HEK293 (cell line): ENCODE data around the gene CPNE5.

Experiments
- CTCF ChIA-PET: fragments of 350-600 bp; formaldehyde crosslinking; extraction: SDS; loops from one replicate; lab custom pipeline; 2021; ENCODE audit warnings: antibody characterized with exemption; lab: Yijun Ruan, JAX
- POLR2A ChIA-PET: fragments of 300-600 bp; formaldehyde crosslinking; extraction: SDS; loops from one replicate; lab custom pipeline; 2020; ENCODE audit warnings: antibody characterized with exemption, inconsistent platforms; lab: Yijun Ruan, JAX
- H3K27ac ChIP-seq: fragments of 200-500 bp; sonication (Bioruptor generic); 2 replicates; pipeline ENCODE4 v1.5.1; 2014; ENCODE audit warnings: low read depth, low read length, control low read depth, inconsistent platforms; ENCODE audit errors: extremely low read depth
- H3K36me3 ChIP-seq, 2 experiments: fragments of 200-500 bp in 1 of 2; sonication (Bioruptor generic) in 1 of 2; 1 replicate in 1 of 2; 2 replicates in 1 of 2; pipeline ENCODE4 v1.5.1; 2014 to 2017; ENCODE audit warnings: inconsistent platforms in 2 of 2, low read length in 2 of 2; ENCODE audit not compliant: control insufficient read depth in 2 of 2, insufficient read depth in 1 of 2
- H3K4me1 ChIP-seq: fragments of 200-500 bp; sonication (Bioruptor generic); 2 replicates; pipeline ENCODE4 v1.5.1; 2014; ENCODE audit warnings: mild to moderate bottlenecking, low read length, inconsistent platforms; ENCODE audit not compliant: control insufficient read depth, insufficient read depth
- H3K4me3 ChIP-seq: 2 replicates; pipeline ENCODE4 v1.5.1; 2011; ENCODE audit warnings: low read depth, mild to moderate bottlenecking, control low read depth, low read length, moderate library complexity
- H3K9me3 ChIP-seq: fragments of 200-500 bp; sonication (Bioruptor generic); 2 replicates; pipeline ENCODE4 v1.5.1; 2014; ENCODE audit warnings: low read depth, low read length, inconsistent platforms; ENCODE audit not compliant: control insufficient read depth, insufficient read depth
- EGR2 ChIP-seq: fragments of 450-650 bp; formaldehyde crosslinking; IDR thresholded peaks from 2 replicates; pipeline ENCODE4 v1.5.1; 2016; ENCODE audit warnings: low read depth, missing biosample characterization, missing genetic modification characterization
- FEZF1 ChIP-seq: fragments of 450-650 bp; formaldehyde crosslinking; IDR thresholded peaks from 2 replicates; pipeline ENCODE4 v1.5.1; 2016; ENCODE audit warnings: missing biosample characterization, missing genetic modification characterization
- KLF1 ChIP-seq: fragments of 450-650 bp; formaldehyde crosslinking; IDR thresholded peaks from 2 replicates; pipeline ENCODE4 v1.5.1; 2016; ENCODE audit warnings: missing biosample characterization, missing genetic modification characterization
- PRDM10 ChIP-seq: fragments of 450-650 bp; formaldehyde crosslinking; IDR thresholded peaks from 2 replicates; pipeline ENCODE4 v1.5.1; 2016; ENCODE audit warnings: missing biosample characterization, missing genetic modification characterization
- YY2 ChIP-seq: fragments of 450-650 bp; formaldehyde crosslinking; IDR thresholded peaks from 2 replicates; pipeline ENCODE4 v1.5.1; 2016; ENCODE audit warnings: missing biosample characterization, missing genetic modification characterization
- ZFHX2 ChIP-seq: fragments of 450-650 bp; formaldehyde crosslinking; conservative IDR thresholded peaks from 2 replicates; pipeline ENCODE4 v1.5.1; 2016; ENCODE audit warnings: missing biosample characterization, missing genetic modification characterization
- ZFP3 ChIP-seq: fragments of 450-650 bp; formaldehyde crosslinking; IDR thresholded peaks from 2 replicates; pipeline ENCODE4 v1.5.1; 2016; ENCODE audit warnings: low read depth, missing biosample characterization, missing genetic modification characterization
- ZNF112 ChIP-seq: fragments of 450-650 bp; formaldehyde crosslinking; IDR thresholded peaks from 2 replicates; pipeline ENCODE4 v1.5.0; 2017; ENCODE audit warnings: missing biosample characterization, missing genetic modification characterization
- ZNF157 ChIP-seq: fragments of 450-650 bp; formaldehyde crosslinking; IDR thresholded peaks from 2 replicates; pipeline ENCODE4 v1.5.1; 2016; ENCODE audit warnings: missing biosample characterization, missing genetic modification characterization
- ZNF175 ChIP-seq: fragments of 450-650 bp; formaldehyde crosslinking; IDR thresholded peaks from 2 replicates; pipeline ENCODE4 v1.5.1; 2016; ENCODE audit warnings: missing biosample characterization, missing genetic modification characterization
- ZNF239 ChIP-seq: fragments of 450-650 bp; formaldehyde crosslinking; IDR thresholded peaks from 2 replicates; pipeline ENCODE4 v1.5.1; 2016; ENCODE audit warnings: missing biosample characterization, missing genetic modification characterization
- ZNF549 ChIP-seq: fragments of 450-650 bp; IDR thresholded peaks from 2 replicates; pipeline ENCODE4 v1.5.1; 2018; ENCODE audit warnings: missing biosample characterization, missing genetic modification characterization, mild to moderate bottlenecking, inconsistent platforms, moderate library complexity
- ZNF580 ChIP-seq: fragments of 450-650 bp; formaldehyde crosslinking; IDR thresholded peaks from 2 replicates; pipeline ENCODE4 v1.5.1; 2016; ENCODE audit warnings: missing biosample characterization, missing genetic modification characterization
- ZNF600 ChIP-seq: fragments of 450-650 bp; formaldehyde crosslinking; IDR thresholded peaks from 2 replicates; pipeline ENCODE4 v1.5.1; 2016; ENCODE audit warnings: missing biosample characterization, missing genetic modification characterization
- ZNF785 ChIP-seq: fragments of 450-650 bp; formaldehyde crosslinking; IDR thresholded peaks from 2 replicates; pipeline ENCODE4 v1.5.1; 2016; ENCODE audit warnings: missing biosample characterization, missing genetic modification characterization
- ZNF792 ChIP-seq: fragments of 450-650 bp; formaldehyde crosslinking; IDR thresholded peaks from 2 replicates; pipeline ENCODE4 v1.5.1; 2016; ENCODE audit warnings: missing biosample characterization, missing genetic modification characterization
- TF ChIP-seq, protein P1 (sequence below): fragments of 450-650 bp; formaldehyde crosslinking; IDR thresholded peaks from 2 replicates; pipeline ENCODE4 v1.5.1; 2016; ENCODE audit warnings: missing biosample characterization, missing genetic modification characterization, borderline replicate concordance
- TF ChIP-seq, protein P2 (sequence below): fragments of 450-650 bp; formaldehyde crosslinking; IDR thresholded peaks from 2 replicates; pipeline ENCODE4 v1.5.1; 2016; ENCODE audit warnings: missing biosample characterization, missing genetic modification characterization
- TF ChIP-seq, protein P3 (sequence below): fragments of 450-650 bp; formaldehyde crosslinking; IDR thresholded peaks from 2 replicates; pipeline ENCODE4 v1.5.1; 2016; ENCODE audit warnings: missing biosample characterization, missing genetic modification characterization

Gene CPNE5

DNA sequence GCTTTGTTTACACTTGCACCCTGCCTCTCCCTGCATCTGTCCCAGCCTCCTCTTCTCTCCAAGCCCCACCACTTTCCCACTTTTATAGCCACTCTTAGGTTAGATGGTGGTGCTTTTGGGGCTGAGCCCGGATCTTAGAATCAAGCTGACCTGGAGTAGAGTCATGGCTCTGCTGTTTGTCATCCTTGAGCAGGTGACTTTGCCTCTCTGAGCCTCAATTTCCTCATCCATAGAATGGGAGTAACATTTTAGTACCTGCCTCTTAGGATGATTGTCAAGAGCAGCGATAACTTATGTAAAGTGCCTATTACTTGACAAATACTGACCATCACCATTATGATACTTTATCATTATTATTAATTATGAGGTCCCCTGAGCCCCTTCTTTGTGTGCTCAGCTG, 48.2 kb downstream of the CPNE5 start:
- no peak overlapping the region for H3K4me3 ChIP-seq
- H3K27ac ChIP-seq = no peak overlapping the region
- no peak for TF ChIP-seq ZNF112 (tag by site-specific recombination)
- TF ChIP-seq, protein P1, sequence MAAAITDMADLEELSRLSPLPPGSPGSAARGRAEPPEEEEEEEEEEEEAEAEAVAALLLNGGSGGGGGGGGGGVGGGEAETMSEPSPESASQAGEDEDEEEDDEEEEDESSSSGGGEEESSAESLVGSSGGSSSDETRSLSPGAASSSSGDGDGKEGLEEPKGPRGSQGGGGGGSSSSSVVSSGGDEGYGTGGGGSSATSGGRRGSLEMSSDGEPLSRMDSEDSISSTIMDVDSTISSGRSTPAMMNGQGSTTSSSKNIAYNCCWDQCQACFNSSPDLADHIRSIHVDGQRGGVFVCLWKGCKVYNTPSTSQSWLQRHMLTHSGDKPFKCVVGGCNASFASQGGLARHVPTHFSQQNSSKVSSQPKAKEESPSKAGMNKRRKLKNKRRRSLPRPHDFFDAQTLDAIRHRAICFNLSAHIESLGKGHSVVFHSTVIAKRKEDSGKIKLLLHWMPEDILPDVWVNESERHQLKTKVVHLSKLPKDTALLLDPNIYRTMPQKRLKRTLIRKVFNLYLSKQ (tag by site-specific recombination) = no peak
- no peak for TF ChIP-seq ZFP3 (tag by site-specific recombination)
- no peak for TF ChIP-seq ZNF157
- TF ChIP-seq KLF1 (tag by site-specific recombination) = no peak
- TF ChIP-seq PRDM10 (tag by site-specific recombination) = no peak
- no peak for TF ChIP-seq ZNF580 (tag by site-specific recombination)
- no peak for TF ChIP-seq ZNF549 (tag by site-specific recombination)
- TF ChIP-seq ZNF785 (tag by site-specific recombination) = no peak
- TF ChIP-seq, protein P2, sequence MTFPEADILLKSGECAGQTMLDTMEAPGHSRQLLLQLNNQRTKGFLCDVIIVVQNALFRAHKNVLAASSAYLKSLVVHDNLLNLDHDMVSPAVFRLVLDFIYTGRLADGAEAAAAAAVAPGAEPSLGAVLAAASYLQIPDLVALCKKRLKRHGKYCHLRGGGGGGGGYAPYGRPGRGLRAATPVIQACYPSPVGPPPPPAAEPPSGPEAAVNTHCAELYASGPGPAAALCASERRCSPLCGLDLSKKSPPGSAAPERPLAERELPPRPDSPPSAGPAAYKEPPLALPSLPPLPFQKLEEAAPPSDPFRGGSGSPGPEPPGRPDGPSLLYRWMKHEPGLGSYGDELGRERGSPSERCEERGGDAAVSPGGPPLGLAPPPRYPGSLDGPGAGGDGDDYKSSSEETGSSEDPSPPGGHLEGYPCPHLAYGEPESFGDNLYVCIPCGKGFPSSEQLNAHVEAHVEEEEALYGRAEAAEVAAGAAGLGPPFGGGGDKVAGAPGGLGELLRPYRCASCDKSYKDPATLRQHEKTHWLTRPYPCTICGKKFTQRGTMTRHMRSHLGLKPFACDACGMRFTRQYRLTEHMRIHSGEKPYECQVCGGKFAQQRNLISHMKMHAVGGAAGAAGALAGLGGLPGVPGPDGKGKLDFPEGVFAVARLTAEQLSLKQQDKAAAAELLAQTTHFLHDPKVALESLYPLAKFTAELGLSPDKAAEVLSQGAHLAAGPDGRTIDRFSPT (tag by site-specific recombination) = no peak
- no peak for TF ChIP-seq ZNF175 (tag by site-specific recombination)
- TF ChIP-seq ZNF792 (tag by site-specific recombination) = no peak
- no peak for TF ChIP-seq ZNF600 (tag by site-specific recombination)
- H3K4me1 ChIP-seq = no peaks in the 10 kb centered on the region
- POLR2A ChIA-PET = interaction anchor here (1.1 kb wide), 1 partner anchor 10 kb away, joined by 3 read pairs; no protein-coding TSS in a partner anchor
- H3K9me3 ChIP-seq = no peaks in the 10 kb centered on the region
- CTCF ChIA-PET = interaction anchor here (0.8 to 5.2 kb wide), 8 partner anchors 8 to 419 kb away, joined by 3 to 48 read pairs (median 4); no protein-coding TSS in a partner anchor
- H3K36me3 ChIP-seq = no peaks in the 10 kb centered on the region

- CTCF ChIA-PET = interaction anchor here (0.5 to 5.2 kb wide), 6 partner anchors 21 to 536 kb away, joined by 3 to 28 read pairs (median 3); no protein-coding TSS in a partner anchor
- H3K27ac ChIP-seq = no peak overlapping the region
These were observed 50.5 kb downstream of the CPNE5 start for GRCh38 chr6:36788768-36789167.

More at GRCh38 chr6:36788768-36789167, 50.5 kb downstream of the CPNE5 start:
- H3K4me1 ChIP-seq = no peaks in the 10 kb centered on the region
- H3K36me3 ChIP-seq = no peaks in the 10 kb centered on the region
- H3K4me3 ChIP-seq = no peak overlapping the region
- TF ChIP-seq ZFP3 (tag by site-specific recombination) = no peak
- no peak for TF ChIP-seq ZNF175 (tag by site-specific recombination)
- peak; percentile 48; the same call in 1 of the 2 replicates for TF ChIP-seq EGR2 (tag by site-specific recombination)
- TF ChIP-seq ZNF239 (tag by site-specific recombination) = no peak
- TF ChIP-seq, protein P3, sequence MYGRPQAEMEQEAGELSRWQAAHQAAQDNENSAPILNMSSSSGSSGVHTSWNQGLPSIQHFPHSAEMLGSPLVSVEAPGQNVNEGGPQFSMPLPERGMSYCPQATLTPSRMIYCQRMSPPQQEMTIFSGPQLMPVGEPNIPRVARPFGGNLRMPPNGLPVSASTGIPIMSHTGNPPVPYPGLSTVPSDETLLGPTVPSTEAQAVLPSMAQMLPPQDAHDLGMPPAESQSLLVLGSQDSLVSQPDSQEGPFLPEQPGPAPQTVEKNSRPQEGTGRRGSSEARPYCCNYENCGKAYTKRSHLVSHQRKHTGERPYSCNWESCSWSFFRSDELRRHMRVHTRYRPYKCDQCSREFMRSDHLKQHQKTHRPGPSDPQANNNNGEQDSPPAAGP (tag by site-specific recombination) = 0 out of 2 replicates have a peak, but pooled peaks have one; percentile 14
- peak; percentile 29; the same call in 1 of the 2 replicates for TF ChIP-seq KLF1 (tag by site-specific recombination)
- peak; percentile 70 for TF ChIP-seq ZFHX2 (tag by site-specific recombination)
- no peak for TF ChIP-seq YY2 (tag by site-specific recombination)
- TF ChIP-seq FEZF1 = no peak
- POLR2A ChIA-PET = no interaction called here
- no peaks in the 10 kb centered on the region for H3K9me3 ChIP-seq
